ENCODE measurements around the gene IWS1. TPM values are rescaled to one million over a fixed set of nuclear protein-coding genes. Genes with fewer than 3 reads are reported as not detected.
"Not testable (repeated sequence)": the region's sequence is repeated elsewhere in the genome, so short reads cannot be mapped to it uniquely, and the experiment has no call there.

Gene IWS1
- total RNA-seq, 1 experiment from 2014 or later = 29.0 TPM

GRCh38 chr2:127541809-127542208, 15.5 kb upstream of the IWS1 start:
- no peaks in the 10 kb centered on the region for H3K9me3 ChIP-seq
- no peaks in the 10 kb centered on the region for H3K36me3 ChIP-seq
- H3K4me3 ChIP-seq = no peak overlapping the region
- H3K27me3 ChIP-seq = no peaks in the 10 kb centered on the region
- peak; percentile 86 for DNase-seq

GRCh38 chr2:127537644-127538043, 11.4 kb upstream of the IWS1 start:
- no peak for DNase-seq
- no peaks in the 10 kb centered on the region for H3K27me3 ChIP-seq

GRCh38 chr2:127536707-127537541, 10.6 kb upstream of the IWS1 start:
- Histone ChIP-seq H3K27me3 (no peaks in the 10 kb centered on the region), H3K9me3 (no peaks in the 10 kb centered on the region), H3K36me3 (no peaks in the 10 kb centered on the region), H3K4me3 (no peak overlapping the region)
- DNase-seq = no peak

More at GRCh38 chr2:127537644-127538043, 11.4 kb upstream of the IWS1 start:
- Histone ChIP-seq H3K4me3 (no peak overlapping the region), H3K36me3 (no peaks in the 10 kb centered on the region), H3K9me3 (no peaks in the 10 kb centered on the region)

- Histone ChIP-seq H3K9me3 (no peaks in the 10 kb centered on the region), H3K27me3 (no peaks in the 10 kb centered on the region), H3K4me3 (no peak overlapping the region), H3K36me3 (no peaks in the 10 kb centered on the region)
- DNase-seq = no peak
These were observed 9.6 kb upstream of the IWS1 start for GRCh38 chr2:127535918-127536317.

GRCh38 chr2:127535422-127535901, 9.2 kb upstream of the IWS1 start, which contains the start of gene MYO7B:
Gene MYO7B, plus strand, starts transcription at chr2:127535683. Its CDS starts 24,040 bp downstream, at chr2:127559723.
- peaks cover under 1% of the 10 kb centered on the region; the same call in 1 of the 2 replicates for H3K9me3 ChIP-seq
- H3K36me3 ChIP-seq = no peaks in the 10 kb centered on the region
- no peak for DNase-seq
- H3K27me3 ChIP-seq = no peaks in the 10 kb centered on the region
- no peak within 1 kb of the TSS for H3K4me3 ChIP-seq

- H3K4me3 ChIP-seq = no peak overlapping the region
- H3K9me3 ChIP-seq = peaks cover 5% of the 10 kb centered on the region; the same call in 1 of the 2 replicates
- H3K36me3 ChIP-seq = no peaks in the 10 kb centered on the region
- DNase-seq = no peak
- no peaks in the 10 kb centered on the region for H3K27me3 ChIP-seq
These were observed 6.0 kb upstream of the IWS1 start for GRCh38 chr2:127532296-127532695.

- H3K36me3 ChIP-seq = no peaks in the 10 kb centered on the region
- no peak overlapping the region for H3K4me3 ChIP-seq
- peaks cover 5% of the 10 kb centered on the region; the same call in 1 of the 2 replicates for H3K9me3 ChIP-seq
- H3K27me3 ChIP-seq = no peaks in the 10 kb centered on the region
- DNase-seq = no peak
These were observed 4.9 kb upstream of the IWS1 start for GRCh38 chr2:127531221-127531648.

- no peak for DNase-seq
- Histone ChIP-seq H3K36me3 (no peaks in the 10 kb centered on the region), H3K4me3 (no peak overlapping the region), H3K9me3 (peaks cover 5% of the 10 kb centered on the region; the same call in 1 of the 2 replicates), H3K27me3 (no peaks in the 10 kb centered on the region)
These were observed 4.2 kb upstream of the IWS1 start for GRCh38 chr2:127530245-127531140.

- H3K27me3 ChIP-seq, H3K36me3 ChIP-seq, H3K4me3 ChIP-seq, DNase-seq, H3K9me3 ChIP-seq: not testable (repeated sequence)
These were observed 3.1 kb upstream of the IWS1 start for GRCh38 chr2:127529416-127529815.

- no peaks in the 10 kb centered on the region for H3K27me3 ChIP-seq
- H3K9me3 ChIP-seq = peaks cover 5% of the 10 kb centered on the region; the same call in 1 of the 2 replicates
- DNase-seq = no peak
- H3K36me3 ChIP-seq = peaks cover 5% of the 10 kb centered on the region; the same call in 1 of the 2 replicates
- no peak overlapping the region for H3K4me3 ChIP-seq
These were observed 2.2 kb upstream of the IWS1 start for GRCh38 chr2:127528487-127528886.

GRCh38 chr2:127527001-127527804, 914 bp upstream of the IWS1 start:
- Histone ChIP-seq H3K27me3 (no peaks in the 10 kb centered on the region), H3K36me3 (peaks cover 18% of the 10 kb centered on the region), H3K4me3 (peak overlapping the region; percentile 78), H3K9me3 (peaks cover 5% of the 10 kb centered on the region; the same call in 1 of the 2 replicates)
- DNase-seq = no peak

GRCh38 chr2:127525691-127526131, 578 bp downstream of the IWS1 start:
- Histone ChIP-seq H3K9me3 (peaks cover 5% of the 10 kb centered on the region; the same call in 1 of the 2 replicates), H3K4me3 (peak overlapping the region; percentile 78), H3K36me3 (peaks cover 33% of the 10 kb centered on the region), H3K27me3 (no peaks in the 10 kb centered on the region)
- peak; percentile 31 for DNase-seq

- H3K4me3 ChIP-seq, H3K27me3 ChIP-seq, H3K9me3 ChIP-seq, DNase-seq: not testable (repeated sequence)
- H3K36me3 ChIP-seq = peaks cover 47% of the 10 kb centered on the region
These were observed 2.0 kb downstream of the IWS1 start for GRCh38 chr2:127524198-127524834.

GRCh38 chr2:127523269-127523939, 2.9 kb downstream of the IWS1 start:
- Histone ChIP-seq H3K27me3 (no peaks in the 10 kb centered on the region), H3K9me3 (no peaks in the 10 kb centered on the region), H3K4me3 (no peak overlapping the region), H3K36me3 (peaks cover 54% of the 10 kb centered on the region)
- no peak for DNase-seq

- H3K36me3 ChIP-seq = peaks cover 76% of the 10 kb centered on the region
- no peaks in the 10 kb centered on the region for H3K9me3 ChIP-seq
- no peak for DNase-seq
- no peak overlapping the region for H3K4me3 ChIP-seq
- no peaks in the 10 kb centered on the region for H3K27me3 ChIP-seq
These were observed 5.9 kb downstream of the IWS1 start for GRCh38 chr2:127520424-127520823.

Measured in MG63 (cell line).